ENCODE results near the gene DNAAF3.

Gene DNAAF3

GRCh38 chr19:55176076-55176475, 9.7 kb upstream of the DNAAF3 start:
- H3K14ac ChIP-seq (ENCODE audit: low read length), result no peak overlapping the region

GRCh38 chr19:55175117-55175867, 8.9 kb upstream of the DNAAF3 start:
- Histone ChIP-seq H2BK12ac (ENCODE audit: low read length) (no peak overlapping the region), H2AFZ (ENCODE audit: low read length) (no peak overlapping the region), H4K91ac (ENCODE audit: low read depth, low read length, poor library complexity) (no peak overlapping the region), H2AK5ac (ENCODE audit: low read depth, low read length) (no peak overlapping the region), H3K79me1 (ENCODE audit: low read depth, low read length) (no peaks in the 10 kb centered on the region), H2BK5ac (ENCODE audit: low read length) (no peak overlapping the region), H4K8ac (ENCODE audit: low read depth, low read length) (no peak overlapping the region), H3K4me1 (ENCODE audit: control insufficient read depth in 2 of 2, insufficient read depth in 1 of 2, low read depth in 1 of 2, low read length in 2 of 2) (peaks cover 12 to 16% of the 10 kb centered on the region in 2 donors), H3K18ac (ENCODE audit: low read length) (peak overlapping the region; percentile 16), H3K23ac (ENCODE audit: low read depth, low read length, poor library complexity) (peak overlapping the region; percentile 17), H3K9me3 (replicated peaks in 1 of 2; ENCODE audit: control insufficient read depth in 2 of 2, insufficient read depth in 1 of 2, low read depth in 1 of 2, low read length in 2 of 2) (peaks cover 3 to 5% of the 10 kb centered on the region in 2 donors), H2BK15ac (ENCODE audit: low read length) (peak overlapping the region; percentile 10), H2BK120ac (ENCODE audit: low read depth, low read length) (no peak overlapping the region), H3K4me2 (ENCODE audit: insufficient read depth, low read length, poor library complexity, severe bottlenecking) (no peak overlapping the region), H3K27me3 (ENCODE audit: control insufficient read depth in 3 of 3, insufficient read depth in 3 of 3, low read depth in 1 of 3, low read length in 3 of 3) (peaks cover 4 to 60% (median 8%) of the 10 kb centered on the region in 3 experiments), H3K4ac (ENCODE audit: low read length) (no peak overlapping the region), H3K27ac (replicated peaks; ENCODE audit: low read length) (no peak overlapping the region), H3K36me3 (replicated peaks in 1 of 2; ENCODE audit: control insufficient read depth in 2 of 2, insufficient read depth in 2 of 2, low read length in 2 of 2) (no peaks in the 10 kb centered on the region), H3K9ac (ENCODE audit: low read depth, low read length, poor library complexity) (no peak overlapping the region), H3K14ac (ENCODE audit: low read length) (no peak overlapping the region), H3K4me3 (ENCODE audit: low read length in 2 of 2) (peak overlapping the region in 1 of 2 donors; percentile 56)
- DNase-seq (ENCODE audit: low spot score), result no peak
- no CpG with 5 or more reads among the region's 43 CpGs for WGBS, 2 donors (ENCODE audit: extremely low coverage in 2 of 2, insufficient read length in 2 of 2, insufficient replicate concordance in 1 of 2)

More at GRCh38 chr19:55176076-55176475, 9.7 kb upstream of the DNAAF3 start:
- H3K36me3 ChIP-seq (replicated peaks in 1 of 2; ENCODE audit: control insufficient read depth in 2 of 2, insufficient read depth in 2 of 2, low read length in 2 of 2), result no peaks in the 10 kb centered on the region
- WGBS, 2 donors (ENCODE audit: extremely low coverage in 2 of 2, insufficient read length in 2 of 2, insufficient replicate concordance in 1 of 2), result no CpG with 5 or more reads among the region's 2 CpGs
- no peak overlapping the region for H3K23ac ChIP-seq (ENCODE audit: low read depth, low read length, poor library complexity)
- H3K4me1 ChIP-seq (ENCODE audit: control insufficient read depth in 2 of 2, insufficient read depth in 1 of 2, low read depth in 1 of 2, low read length in 2 of 2), result peaks cover 12 to 16% of the 10 kb centered on the region in 2 donors
- H3K79me1 ChIP-seq (ENCODE audit: low read depth, low read length), result no peaks in the 10 kb centered on the region
- no peak overlapping the region for H2BK12ac ChIP-seq (ENCODE audit: low read length)
- no peak overlapping the region for H3K4me2 ChIP-seq (ENCODE audit: insufficient read depth, low read length, poor library complexity, severe bottlenecking)
- H3K27me3 ChIP-seq (ENCODE audit: control insufficient read depth in 3 of 3, insufficient read depth in 3 of 3, low read depth in 1 of 3, low read length in 3 of 3), result peaks cover 4 to 62% (median 16%) of the 10 kb centered on the region in 3 experiments
- no peak overlapping the region for H4K8ac ChIP-seq (ENCODE audit: low read depth, low read length)
- no peak overlapping the region for H2AFZ ChIP-seq (ENCODE audit: low read length)
- H2BK120ac ChIP-seq (ENCODE audit: low read depth, low read length), result no peak overlapping the region
- H2AK5ac ChIP-seq (ENCODE audit: low read depth, low read length), result no peak overlapping the region
- no peak overlapping the region for H4K91ac ChIP-seq (ENCODE audit: low read depth, low read length, poor library complexity)
- H3K9ac ChIP-seq (ENCODE audit: low read depth, low read length, poor library complexity), result no peak overlapping the region
- H3K4me3 ChIP-seq (ENCODE audit: low read length in 2 of 2), result no peak overlapping the region
- no peak for DNase-seq (ENCODE audit: low spot score)
- H3K9me3 ChIP-seq (replicated peaks in 1 of 2; ENCODE audit: control insufficient read depth in 2 of 2, insufficient read depth in 1 of 2, low read depth in 1 of 2, low read length in 2 of 2), result peaks cover 3 to 5% of the 10 kb centered on the region in 2 donors
- H2BK5ac ChIP-seq (ENCODE audit: low read length), result no peak overlapping the region
- peak overlapping the region; percentile 10 for H2BK15ac ChIP-seq (ENCODE audit: low read length)
- no peak overlapping the region for H3K4ac ChIP-seq (ENCODE audit: low read length)
- no peak overlapping the region for H3K18ac ChIP-seq (ENCODE audit: low read length)
- H3K27ac ChIP-seq (replicated peaks; ENCODE audit: low read length), result no peak overlapping the region

GRCh38 chr19:55174425-55175116, 8.2 kb upstream of the DNAAF3 start:
- no peaks in the 10 kb centered on the region for H3K79me1 ChIP-seq (ENCODE audit: low read depth, low read length)
- peaks cover 3 to 5% of the 10 kb centered on the region in 2 donors for H3K9me3 ChIP-seq (replicated peaks in 1 of 2; ENCODE audit: control insufficient read depth in 2 of 2, insufficient read depth in 1 of 2, low read depth in 1 of 2, low read length in 2 of 2)
- no CpG with 5 or more reads among the region's 21 CpGs for WGBS, 2 donors (ENCODE audit: extremely low coverage in 2 of 2, insufficient read length in 2 of 2, insufficient replicate concordance in 1 of 2)
- H3K23ac ChIP-seq (ENCODE audit: low read depth, low read length, poor library complexity), result no peak overlapping the region
- H3K4me2 ChIP-seq (ENCODE audit: insufficient read depth, low read length, poor library complexity, severe bottlenecking), result peak overlapping the region; percentile 95
- H3K18ac ChIP-seq (ENCODE audit: low read length), result no peak overlapping the region
- H2AK5ac ChIP-seq (ENCODE audit: low read depth, low read length), result no peak overlapping the region
- peaks cover 9 to 13% of the 10 kb centered on the region in 2 donors for H3K4me1 ChIP-seq (ENCODE audit: control insufficient read depth in 2 of 2, insufficient read depth in 1 of 2, low read depth in 1 of 2, low read length in 2 of 2)
- no peak overlapping the region for H3K14ac ChIP-seq (ENCODE audit: low read length)
- H3K27ac ChIP-seq (replicated peaks; ENCODE audit: low read length), result no peak overlapping the region
- H3K36me3 ChIP-seq (replicated peaks in 1 of 2; ENCODE audit: control insufficient read depth in 2 of 2, insufficient read depth in 2 of 2, low read length in 2 of 2), result no peaks in the 10 kb centered on the region
- H3K4ac ChIP-seq (ENCODE audit: low read length), result no peak overlapping the region
- DNase-seq (ENCODE audit: low spot score), result no peak
- H2BK15ac ChIP-seq (ENCODE audit: low read length), result no peak overlapping the region
- no peak overlapping the region for H2BK120ac ChIP-seq (ENCODE audit: low read depth, low read length)
- H4K8ac ChIP-seq (ENCODE audit: low read depth, low read length), result no peak overlapping the region
- no peak overlapping the region for H2AFZ ChIP-seq (ENCODE audit: low read length)
- no peak overlapping the region for H2BK12ac ChIP-seq (ENCODE audit: low read length)
- H4K91ac ChIP-seq (ENCODE audit: low read depth, low read length, poor library complexity), result no peak overlapping the region
- no peak overlapping the region for H3K4me3 ChIP-seq (ENCODE audit: low read length in 2 of 2)
- H3K9ac ChIP-seq (ENCODE audit: low read depth, low read length, poor library complexity), result no peak overlapping the region
- no peak overlapping the region for H2BK5ac ChIP-seq (ENCODE audit: low read length)
- H3K27me3 ChIP-seq (ENCODE audit: control insufficient read depth in 3 of 3, insufficient read depth in 3 of 3, low read depth in 1 of 3, low read length in 3 of 3), result peaks cover 4 to 58% (median 5%) of the 10 kb centered on the region in 3 experiments
